ENCODE measurements around the gene EXOSC10. TPM values are rescaled to one million over a fixed set of nuclear protein-coding genes. Genes with fewer than 3 reads are reported as not detected.
"Not testable (repeated sequence)": the region's sequence is repeated elsewhere in the genome, so short reads cannot be mapped to it uniquely, and the experiment has no call there.

EXOSC10 gene
- total RNA-seq, 4 donors from 2014 or later: 39.3 to 56.2 (median 41.0) TPM

GRCh38 chr1:11068600-11069473, 30.8 kb downstream of the EXOSC10 start:
- no peak for ATAC-seq
- Histone ChIP-seq H3K27me3 (no peaks in the 10 kb centered on the region), H3K4me1 (no peaks in the 10 kb centered on the region), H3K9me3 (no peaks in the 10 kb centered on the region), H3K36me3 (peaks cover 0 to 100% of the 10 kb centered on the region in 2 donors), H3K27ac (no peak overlapping the region), H3K4me3 (no peak overlapping the region)
- WGBS, 2 donors (ENCODE audit: low coverage in 1 of 2): 86 to 92% methylated on average over 2 to 4 of the region's 17 CpGs
- TF ChIP-seq POLR2AphosphoS5 (IDR thresholded peaks at IDR 0.05) (no peak), POLR2A (IDR thresholded peaks at IDR 0.05) (no peak), EP300 (IDR thresholded peaks at IDR 0.05) (no peak), CTCF (IDR thresholded peaks at IDR 0.05) (no peak)

GRCh38 chr1:11067716-11068599, 31.7 kb downstream of the EXOSC10 start:
- peaks cover 0 to 99% of the 10 kb centered on the region in 2 donors for H3K36me3 ChIP-seq
- no peak for ATAC-seq
- H3K27ac ChIP-seq: no peak overlapping the region
- no peak for TF ChIP-seq CTCF (IDR thresholded peaks at IDR 0.05)
- no peak for TF ChIP-seq POLR2AphosphoS5 (IDR thresholded peaks at IDR 0.05)
- no peak for TF ChIP-seq POLR2A (IDR thresholded peaks at IDR 0.05)
- TF ChIP-seq EP300 (IDR thresholded peaks at IDR 0.05): no peak
- no peaks in the 10 kb centered on the region for H3K9me3 ChIP-seq
- H3K4me3 ChIP-seq: no peak overlapping the region
- no peaks in the 10 kb centered on the region for H3K4me1 ChIP-seq
- H3K27me3 ChIP-seq: no peaks in the 10 kb centered on the region
- 79 to 100% methylated on average over 1 to 10 of the region's 18 CpGs for WGBS, 2 donors (ENCODE audit: low coverage in 1 of 2)

GRCh38 chr1:11065796-11066195, 33.9 kb downstream of the EXOSC10 start:
- H3K36me3 ChIP-seq: peaks cover 0 to 78% of the 10 kb centered on the region in 2 donors
- H3K4me1 ChIP-seq: peaks cover 0 to 13% (median 4%) of the 10 kb centered on the region in 3 donors
- ATAC-seq: no peak
- no peak overlapping the region for H3K4me3 ChIP-seq
- no peak for TF ChIP-seq EP300 (IDR thresholded peaks at IDR 0.05)
- no peak for TF ChIP-seq POLR2A (IDR thresholded peaks at IDR 0.05)
- no peak for TF ChIP-seq CTCF (IDR thresholded peaks at IDR 0.05)
- no peak for TF ChIP-seq POLR2AphosphoS5 (IDR thresholded peaks at IDR 0.05)
- H3K27me3 ChIP-seq: no peaks in the 10 kb centered on the region
- H3K27ac ChIP-seq: no peak overlapping the region
- no peaks in the 10 kb centered on the region for H3K9me3 ChIP-seq
- WGBS, 2 donors (ENCODE audit: low coverage in 1 of 2): 92 to 100% methylated on average over 1 of the region's 1 CpG

- ATAC-seq: no peak
- 93 to 96% methylated on average over 3 of the region's 3 CpGs for whole genome bisulfite sequencing, 2 donors (ENCODE audit: low coverage in 1 of 2)
- Histone ChIP-seq H3K4me3 (no peak overlapping the region), H3K9me3 (no peaks in the 10 kb centered on the region), H3K27me3 (no peaks in the 10 kb centered on the region), H3K4me1 (peaks cover 0 to 18% (median 7%) of the 10 kb centered on the region in 3 donors), H3K27ac (no peak overlapping the region), H3K36me3 (peaks cover 0 to 69% of the 10 kb centered on the region in 2 donors)
- TF ChIP-seq POLR2AphosphoS5 (IDR thresholded peaks at IDR 0.05): no peak
- no peak for TF ChIP-seq POLR2A (IDR thresholded peaks at IDR 0.05)
- no peak for TF ChIP-seq CTCF (IDR thresholded peaks at IDR 0.05)
- no peak for TF ChIP-seq EP300 (IDR thresholded peaks at IDR 0.05)
Measured at GRCh38 chr1:11064942-11065341, 34.7 kb downstream of the EXOSC10 start.

- not testable (repeated sequence) for ATAC-seq
- H3K36me3 ChIP-seq: peaks cover 0 to 60% of the 10 kb centered on the region in 2 donors
Measured at GRCh38 chr1:11063937-11064537, 35.6 kb downstream of the EXOSC10 start.

More at GRCh38 chr1:11063937-11064537, 35.6 kb downstream of the EXOSC10 start:
- not testable (repeated sequence) for H3K9me3 ChIP-seq, H3K4me3 ChIP-seq, H3K27me3 ChIP-seq, H3K27ac ChIP-seq
- H3K4me1 ChIP-seq: peaks cover 0 to 24% (median 9%) of the 10 kb centered on the region in 3 donors
- 84 to 93% methylated on average over 3 to 7 of the region's 18 CpGs for WGBS, 2 donors (ENCODE audit: low coverage in 1 of 2)
